WTC11 (cell line): ENCODE measurements around the gene BROX. TPM values are rescaled to one million over a fixed set of nuclear protein-coding genes. Genes with fewer than 3 reads are reported as not detected.

ENCODE experiments used
- ATAC-seq: fragments of 200-7000 bp; cut with Tn5 transposase; 2 replicates; pipeline ENCODE4 v1.10.0; 2021; ENCODE audit warnings: mild to moderate bottlenecking, moderate library complexity
- CTCF ChIA-PET: fragments of 300-600 bp; sonication (Branson Sonifier 250); formaldehyde crosslinking; loops from one replicate; lab custom pipeline; 2021; ENCODE audit warnings: antibody characterized with exemption; lab: Charles Lee
- POLR2A ChIA-PET: fragments of 350-600 bp; sonication (Branson Sonifier 250); formaldehyde crosslinking; loops from one replicate; lab custom pipeline; 2021; ENCODE audit warnings: antibody characterized with exemption; lab: Charles Lee
- DNase-seq: peaks from one replicate; pipeline ENCODE4 v3.0.0; 2021; ENCODE audit warnings: low spot score
- H3K27ac Mint-ChIP-seq: 2 replicates; pipeline ENCODE4 v1.8.0; 2021; ENCODE audit warnings: mixed read lengths
- H3K27me3 Mint-ChIP-seq: 2 replicates; pipeline ENCODE4 v1.8.0; 2021; ENCODE audit warnings: low read depth, mild to moderate bottlenecking, moderate library complexity, mixed read lengths
- H3K36me3 Mint-ChIP-seq: 2 replicates; pipeline ENCODE4 v1.8.0; 2021; ENCODE audit warnings: mixed read lengths
- H3K4me1 Mint-ChIP-seq: 2 replicates; pipeline ENCODE4 v1.8.0; 2022; ENCODE audit warnings: mixed read lengths
- H3K4me3 Mint-ChIP-seq: 2 replicates; pipeline ENCODE4 v1.8.0; 2021; ENCODE audit warnings: mild to moderate bottlenecking, moderate library complexity, mixed read lengths
- H3K9me3 Mint-ChIP-seq: 2 replicates; pipeline ENCODE4 v1.8.0; 2021; ENCODE audit warnings: mixed read lengths
- ARID4B ChIP-seq: sonication (generic); formaldehyde crosslinking; IDR thresholded peaks from 2 replicates; pipeline ENCODE4 v1.8.0; 2023; ENCODE audit warnings: missing genetic modification reagents, mild to moderate bottlenecking, borderline replicate concordance
- CREM ChIP-seq: sonication (generic); formaldehyde crosslinking; IDR thresholded peaks from 2 replicates; pipeline ENCODE4 v1.8.1; 2022; ENCODE audit warnings: mild to moderate bottlenecking, missing genetic modification reagents, moderate library complexity
- E2F1 ChIP-seq: sonication (generic); formaldehyde crosslinking; IDR thresholded peaks from 2 replicates; pipeline ENCODE4 v1.8.0; 2022; ENCODE audit warnings: mild to moderate bottlenecking, missing genetic modification reagents
- FOXK1 ChIP-seq: sonication (generic); formaldehyde crosslinking; IDR thresholded peaks from 2 replicates; pipeline ENCODE4 v1.8.0; 2022; ENCODE audit warnings: mild to moderate bottlenecking, moderate library complexity, missing genetic modification reagents
- FOXP1 ChIP-seq: sonication (generic); formaldehyde crosslinking; IDR thresholded peaks from 2 replicates; pipeline ENCODE4 v1.8.0; 2022; ENCODE audit warnings: missing genetic modification reagents, mild to moderate bottlenecking, moderate library complexity, borderline replicate concordance
- GABPB1 ChIP-seq: sonication (generic); formaldehyde crosslinking; IDR thresholded peaks from 2 replicates; pipeline ENCODE4 v1.8.1; 2023; ENCODE audit warnings: mild to moderate bottlenecking, missing genetic modification reagents
- HMGXB4 ChIP-seq: sonication (generic); formaldehyde crosslinking; IDR thresholded peaks from 2 replicates; pipeline ENCODE4 v1.8.1; 2023; ENCODE audit warnings: mild to moderate bottlenecking, moderate library complexity, missing genetic modification reagents
- JUN ChIP-seq: sonication (generic); formaldehyde crosslinking; IDR thresholded peaks from 2 replicates; pipeline ENCODE4 v1.8.0; 2023; ENCODE audit warnings: mild to moderate bottlenecking, missing genetic modification reagents
- NFATC4 ChIP-seq: fragments of 250-450 bp; sonication (Bioruptor Pico); IDR thresholded peaks from 2 replicates; pipeline ENCODE4 v1.9.0; 2021; ENCODE audit warnings: mild to moderate bottlenecking
- NFYB ChIP-seq: sonication (generic); formaldehyde crosslinking; conservative IDR thresholded peaks from 2 replicates; pipeline ENCODE4 v1.8.0; 2022; ENCODE audit warnings: low read depth, missing genetic modification reagents
- PRRX2 ChIP-seq: fragments of 250-450 bp; sonication (Bioruptor Pico); IDR thresholded peaks from 2 replicates; pipeline ENCODE4 v1.8.0; 2021; ENCODE audit warnings: mild to moderate bottlenecking
- ZBTB21 ChIP-seq: sonication (generic); formaldehyde crosslinking; IDR thresholded peaks from 2 replicates; pipeline ENCODE4 v1.8.1; 2023; ENCODE audit warnings: mild to moderate bottlenecking, missing genetic modification reagents, borderline replicate concordance
- ZNF138 ChIP-seq: sonication (generic); formaldehyde crosslinking; conservative IDR thresholded peaks from 2 replicates; pipeline ENCODE4 v1.8.1; 2022; ENCODE audit warnings: mild to moderate bottlenecking, moderate library complexity, missing genetic modification reagents
- ZNF416 ChIP-seq: fragments of 250-450 bp; sonication (Bioruptor Pico); IDR thresholded peaks from 2 replicates; pipeline ENCODE4 v1.9.0; 2021; ENCODE audit warnings: mild to moderate bottlenecking, inconsistent platforms
- total RNA-seq: library from RNA; stranded (reverse); gene quantifications from 3 replicates; pipeline ENCODE4 v1.2.3, GENCODE V29; 2021
- TF ChIP-seq, protein P1 (sequence below): sonication (generic); formaldehyde crosslinking; IDR thresholded peaks from 2 replicates; pipeline ENCODE4 v1.8.1; 2022; ENCODE audit warnings: low read depth, missing genetic modification reagents, borderline replicate concordance
- TF ChIP-seq, protein P2 (sequence below): fragments of 200-600 bp; IDR thresholded peaks from 2 replicates; pipeline ENCODE4 v1.8.0; 2022; ENCODE audit warnings: antibody characterized with exemption
- TF ChIP-seq, protein P3 (sequence below): sonication (generic); formaldehyde crosslinking; IDR thresholded peaks from 2 replicates; pipeline ENCODE4 v1.8.0; 2022; ENCODE audit warnings: mild to moderate bottlenecking, missing genetic modification reagents

The BROX gene
- total RNA-seq, 1 experiment from 2014 or later = 27.1 TPM

GRCh38 chr1:222750651-222751050, 38.3 kb downstream of the BROX start (continued):
- TF ChIP-seq ARID4B (CRISPR knock-in tag) (no peak), PRRX2 (CRISPR knock-in tag) (no peak), ZNF138 (CRISPR knock-in tag) (no peak), E2F1 (CRISPR knock-in tag) (no peak), JUN (no peak), NFATC4 (CRISPR knock-in tag) (no peak)
- TF ChIP-seq, all 79 proteins: peak for 0

DNA sequence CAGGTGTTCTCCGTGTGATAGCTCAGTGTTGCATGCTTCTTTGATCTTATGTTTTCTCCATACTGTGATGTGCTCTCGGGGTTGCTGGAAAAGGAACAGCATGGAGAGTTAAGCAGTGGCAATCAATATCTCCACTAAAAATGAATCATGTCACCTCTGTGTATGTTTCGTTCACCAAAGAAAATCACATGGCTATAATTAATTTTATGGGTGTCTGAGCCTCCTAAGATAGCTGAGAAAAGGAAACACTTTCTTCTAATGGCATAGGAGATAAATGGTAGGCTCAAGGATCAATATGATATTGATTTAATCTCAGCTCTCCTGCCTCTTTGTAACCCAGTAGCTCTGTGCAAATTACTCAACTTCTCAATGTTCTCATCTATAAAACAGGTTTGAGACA, 38.9 kb downstream of the BROX start:
- TF ChIP-seq ZNF416 (CRISPR knock-in tag) (no peak), JUN (no peak)
- TF ChIP-seq, protein P1, sequence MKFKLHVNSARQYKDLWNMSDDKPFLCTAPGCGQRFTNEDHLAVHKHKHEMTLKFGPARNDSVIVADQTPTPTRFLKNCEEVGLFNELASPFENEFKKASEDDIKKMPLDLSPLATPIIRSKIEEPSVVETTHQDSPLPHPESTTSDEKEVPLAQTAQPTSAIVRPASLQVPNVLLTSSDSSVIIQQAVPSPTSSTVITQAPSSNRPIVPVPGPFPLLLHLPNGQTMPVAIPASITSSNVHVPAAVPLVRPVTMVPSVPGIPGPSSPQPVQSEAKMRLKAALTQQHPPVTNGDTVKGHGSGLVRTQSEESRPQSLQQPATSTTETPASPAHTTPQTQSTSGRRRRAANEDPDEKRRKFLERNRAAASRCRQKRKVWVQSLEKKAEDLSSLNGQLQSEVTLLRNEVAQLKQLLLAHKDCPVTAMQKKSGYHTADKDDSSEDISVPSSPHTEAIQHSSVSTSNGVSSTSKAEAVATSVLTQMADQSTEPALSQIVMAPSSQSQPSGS (CRISPR knock-in tag) = no peak
- no peak for ATAC-seq
- POLR2A ChIA-PET = no interaction called here
- no peak overlapping the region for H3K4me3 Mint-ChIP-seq
- H3K27me3 Mint-ChIP-seq = peaks cover under 1% of the 10 kb centered on the region
- CTCF ChIA-PET = interaction anchor here (1.5 to 2.1 kb wide), 2 partner anchors 18 kb away, joined by 3 to 4 read pairs; no protein-coding TSS in a partner anchor
- no peak for DNase-seq
- H3K36me3 Mint-ChIP-seq = no peaks in the 10 kb centered on the region
- no peak overlapping the region for H3K27ac Mint-ChIP-seq
- H3K9me3 Mint-ChIP-seq = no peaks in the 10 kb centered on the region
- H3K4me1 Mint-ChIP-seq = no peaks in the 10 kb centered on the region

DNA sequence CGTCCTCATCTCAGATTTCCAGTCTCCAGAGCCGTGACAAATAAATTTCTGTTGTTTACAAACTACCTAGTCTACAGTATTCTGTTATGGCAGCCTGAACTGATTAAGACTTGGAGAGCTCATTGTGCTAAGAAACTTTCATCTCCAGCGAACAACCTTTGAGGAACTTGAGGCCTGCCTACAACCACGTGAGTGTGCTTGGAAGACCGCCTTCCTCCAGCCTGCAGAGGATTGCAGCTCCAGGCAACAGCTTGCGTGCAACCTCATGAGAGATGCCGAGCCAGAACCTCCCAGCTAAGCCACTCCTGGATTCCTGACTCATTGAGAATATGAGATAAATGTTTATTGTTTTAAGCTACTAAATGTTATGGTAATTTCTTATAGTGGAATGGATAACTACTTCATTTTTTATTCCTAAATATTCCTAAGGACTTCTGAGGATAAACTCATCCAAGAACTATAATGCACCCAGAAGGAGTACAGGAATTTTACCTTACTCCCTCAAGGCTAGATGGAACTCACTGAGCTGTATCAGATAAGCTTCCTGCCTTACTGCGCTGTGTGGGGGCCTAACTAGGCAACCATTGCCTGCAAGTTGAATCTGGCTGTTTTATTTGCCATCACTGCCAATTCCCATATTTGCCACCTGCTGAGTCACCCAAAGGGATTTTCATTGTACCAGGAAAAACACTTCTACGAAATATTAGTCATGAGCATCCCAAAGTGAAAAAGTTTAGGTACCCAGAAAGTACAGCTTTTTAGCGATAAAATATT, 42.2 kb downstream of the BROX start:
- no peak overlapping the region for H3K4me3 Mint-ChIP-seq
- no peaks in the 10 kb centered on the region for H3K36me3 Mint-ChIP-seq
- no peaks in the 10 kb centered on the region for H3K9me3 Mint-ChIP-seq
- no peak overlapping the region for H3K27ac Mint-ChIP-seq
- H3K4me1 Mint-ChIP-seq = no peaks in the 10 kb centered on the region
- ChIA-PET POLR2A (no interaction called here), CTCF (interaction anchor here (1.5 kb wide), 1 partner anchor 379 kb away, joined by 5 read pairs; no protein-coding TSS in a partner anchor)
- H3K27me3 Mint-ChIP-seq = peaks cover 2% of the 10 kb centered on the region
- no peak for TF ChIP-seq HMGXB4
- no peak for TF ChIP-seq GABPB1 (CRISPR knock-in tag)
- TF ChIP-seq, protein P2, sequence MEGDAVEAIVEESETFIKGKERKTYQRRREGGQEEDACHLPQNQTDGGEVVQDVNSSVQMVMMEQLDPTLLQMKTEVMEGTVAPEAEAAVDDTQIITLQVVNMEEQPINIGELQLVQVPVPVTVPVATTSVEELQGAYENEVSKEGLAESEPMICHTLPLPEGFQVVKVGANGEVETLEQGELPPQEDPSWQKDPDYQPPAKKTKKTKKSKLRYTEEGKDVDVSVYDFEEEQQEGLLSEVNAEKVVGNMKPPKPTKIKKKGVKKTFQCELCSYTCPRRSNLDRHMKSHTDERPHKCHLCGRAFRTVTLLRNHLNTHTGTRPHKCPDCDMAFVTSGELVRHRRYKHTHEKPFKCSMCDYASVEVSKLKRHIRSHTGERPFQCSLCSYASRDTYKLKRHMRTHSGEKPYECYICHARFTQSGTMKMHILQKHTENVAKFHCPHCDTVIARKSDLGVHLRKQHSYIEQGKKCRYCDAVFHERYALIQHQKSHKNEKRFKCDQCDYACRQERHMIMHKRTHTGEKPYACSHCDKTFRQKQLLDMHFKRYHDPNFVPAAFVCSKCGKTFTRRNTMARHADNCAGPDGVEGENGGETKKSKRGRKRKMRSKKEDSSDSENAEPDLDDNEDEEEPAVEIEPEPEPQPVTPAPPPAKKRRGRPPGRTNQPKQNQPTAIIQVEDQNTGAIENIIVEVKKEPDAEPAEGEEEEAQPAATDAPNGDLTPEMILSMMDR = no peak
- TF ChIP-seq NFYB (CRISPR knock-in tag) = no peak
- no peak for TF ChIP-seq FOXK1 (CRISPR knock-in tag)
- TF ChIP-seq CREM (CRISPR knock-in tag) = no peak
- no peak for TF ChIP-seq ZBTB21 (CRISPR knock-in tag)
- TF ChIP-seq, protein P3, sequence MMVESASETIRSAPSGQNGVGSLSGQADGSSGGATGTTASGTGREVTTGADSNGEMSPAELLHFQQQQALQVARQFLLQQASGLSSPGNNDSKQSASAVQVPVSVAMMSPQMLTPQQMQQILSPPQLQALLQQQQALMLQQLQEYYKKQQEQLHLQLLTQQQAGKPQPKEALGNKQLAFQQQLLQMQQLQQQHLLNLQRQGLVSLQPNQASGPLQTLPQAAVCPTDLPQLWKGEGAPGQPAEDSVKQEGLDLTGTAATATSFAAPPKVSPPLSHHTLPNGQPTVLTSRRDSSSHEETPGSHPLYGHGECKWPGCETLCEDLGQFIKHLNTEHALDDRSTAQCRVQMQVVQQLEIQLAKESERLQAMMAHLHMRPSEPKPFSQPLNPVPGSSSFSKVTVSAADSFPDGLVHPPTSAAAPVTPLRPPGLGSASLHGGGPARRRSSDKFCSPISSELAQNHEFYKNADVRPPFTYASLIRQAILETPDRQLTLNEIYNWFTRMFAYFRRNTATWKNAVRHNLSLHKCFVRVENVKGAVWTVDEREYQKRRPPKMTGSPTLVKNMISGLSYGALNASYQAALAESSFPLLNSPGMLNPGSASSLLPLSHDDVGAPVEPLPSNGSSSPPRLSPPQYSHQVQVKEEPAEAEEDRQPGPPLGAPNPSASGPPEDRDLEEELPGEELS (CRISPR knock-in tag) = no peak
- no peak for TF ChIP-seq FOXP1 (CRISPR knock-in tag)
- no peak for ATAC-seq
- DNase-seq = no peak
